Measurements from ENCODE around the gene UBE4B.
A peak's percentile ranks its signal among the peaks of the same experiment; 100 is the strongest.
"Not testable (repeated sequence)": the region's sequence is repeated elsewhere in the genome, so short reads cannot be mapped to it uniquely, and the experiment has no call there.

UBE4B gene

DNA sequence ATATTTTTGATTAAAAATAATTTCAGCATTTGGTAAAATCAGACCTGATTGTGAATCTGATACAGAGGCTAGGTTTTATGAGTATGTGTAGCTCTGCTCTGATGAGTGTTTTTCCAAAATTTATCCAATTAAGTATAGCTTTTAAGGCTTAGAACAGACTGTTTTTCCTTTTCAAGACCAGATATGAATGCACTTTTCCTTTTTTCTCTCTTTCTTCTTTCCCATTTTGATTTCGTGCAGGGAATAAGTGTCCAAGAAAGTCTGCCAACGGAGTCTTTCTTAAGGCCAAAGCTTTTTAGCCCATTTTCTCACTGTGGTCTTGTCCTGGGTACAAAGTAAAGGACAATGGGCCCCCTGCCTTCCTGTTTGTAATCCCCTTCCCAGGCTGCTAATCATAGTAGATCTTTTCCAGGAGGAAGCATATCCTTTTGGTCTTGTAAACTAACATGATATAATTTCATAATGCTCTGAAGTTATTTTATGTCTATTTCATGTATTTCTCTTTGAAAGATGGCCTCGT, 180.5 kb downstream of the UBE4B start:
- DNase-seq, result no peak

DNA sequence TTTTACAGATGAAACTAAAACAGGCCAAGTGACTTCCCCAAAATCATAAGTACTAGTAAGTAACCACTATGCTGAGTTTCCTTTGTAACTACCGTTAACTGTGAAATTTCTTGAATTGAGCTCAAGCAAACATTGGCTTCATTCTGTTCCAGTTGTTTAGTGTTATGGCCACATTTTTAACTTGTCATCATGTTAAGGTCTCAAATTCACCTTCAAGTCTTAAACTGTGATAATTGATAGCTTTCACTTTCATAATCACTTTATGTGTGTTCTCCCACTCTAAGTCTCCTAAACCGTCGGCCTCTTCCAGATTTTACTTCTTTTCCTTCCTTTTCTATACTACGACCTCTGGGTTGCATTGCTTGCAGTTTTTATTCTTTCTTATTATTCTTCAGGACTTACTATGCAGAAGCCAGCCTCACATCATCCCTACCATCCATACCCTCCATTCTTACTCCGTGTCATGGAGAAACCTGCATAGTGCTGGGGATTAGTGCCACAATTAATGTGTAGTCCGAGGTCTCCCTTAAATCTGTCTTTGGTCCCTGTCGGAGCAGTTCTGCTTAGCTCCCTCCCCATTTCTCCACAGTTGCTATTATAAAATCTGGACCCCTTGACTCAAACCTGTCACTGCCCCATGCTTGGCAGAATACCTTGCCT, 183.5 kb downstream of the UBE4B start:
- DNase-seq, result no peak

DNA sequence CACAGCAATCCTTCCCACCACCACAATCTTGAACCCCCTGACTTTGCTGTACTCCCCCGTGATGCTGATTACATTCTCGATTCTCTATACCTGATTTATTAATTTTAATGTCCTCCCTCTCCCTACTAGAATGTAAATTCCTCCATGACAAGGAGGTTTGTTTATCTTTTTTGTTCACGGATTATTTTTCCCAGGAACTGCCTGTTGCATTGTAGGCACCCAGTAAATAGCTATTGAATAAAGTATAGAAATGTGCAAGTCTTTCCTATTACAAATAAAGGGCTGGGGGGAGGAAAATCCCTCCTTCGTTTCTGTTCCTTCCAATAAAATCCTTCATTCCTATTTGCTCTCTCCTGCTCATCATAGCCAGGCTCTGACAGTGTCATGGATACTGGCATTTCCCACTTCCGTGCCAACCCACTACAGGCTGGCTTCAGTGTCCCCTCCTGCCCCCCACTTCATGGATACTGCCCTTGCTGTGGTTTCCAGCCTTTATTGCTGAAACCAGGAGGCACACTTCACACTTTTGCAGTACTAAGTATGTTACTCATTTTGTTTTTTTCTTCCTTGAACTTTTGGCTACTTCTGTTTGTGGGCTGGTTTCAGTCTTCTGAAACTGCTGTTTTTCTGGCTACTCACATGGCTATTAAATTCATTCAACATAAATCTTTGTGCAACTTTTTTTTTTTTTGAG, 185.1 kb downstream of the UBE4B start:
- DNase-seq, result no peak

DNA sequence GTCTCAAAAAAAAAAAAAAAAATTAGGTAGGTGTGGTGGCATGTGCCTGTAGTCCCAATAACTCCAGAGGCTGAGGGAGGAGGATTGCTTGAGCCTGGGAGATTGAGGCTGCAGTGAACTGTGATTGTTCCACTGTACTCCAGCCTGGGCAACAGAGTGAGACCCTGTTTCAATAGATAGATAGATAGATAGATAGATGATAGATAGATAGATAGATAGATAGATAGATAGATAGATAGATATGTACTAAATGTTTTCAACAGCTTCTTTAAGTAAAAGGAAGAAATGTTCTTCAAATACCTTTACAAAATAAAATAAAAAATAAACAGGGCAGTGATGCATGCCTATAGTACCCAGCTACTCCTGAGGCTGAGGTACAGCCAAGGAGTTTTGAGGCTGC, 187.4 kb downstream of the UBE4B start:
- no peak for DNase-seq

DNA sequence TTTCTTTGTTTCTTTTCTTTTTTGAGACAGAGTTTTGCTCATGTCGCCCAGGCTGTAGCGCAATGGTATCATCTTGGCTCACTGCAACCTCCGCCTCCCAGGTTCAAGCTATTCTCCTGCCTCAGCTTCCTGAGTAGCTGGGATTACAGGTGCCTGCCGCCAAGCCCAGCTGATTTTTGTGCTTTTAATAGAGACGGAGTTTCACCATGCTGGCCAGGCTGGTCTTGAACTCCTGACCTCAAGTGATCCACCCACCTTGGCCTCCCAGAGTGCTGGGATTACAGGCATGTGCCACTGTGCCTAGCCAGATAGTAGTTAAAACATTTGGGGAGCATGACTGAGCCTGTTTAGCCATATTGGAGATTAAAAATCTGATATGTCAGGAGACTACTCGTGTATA, 187.9 kb downstream of the UBE4B start:
- not testable (repeated sequence) for DNase-seq

DNA sequence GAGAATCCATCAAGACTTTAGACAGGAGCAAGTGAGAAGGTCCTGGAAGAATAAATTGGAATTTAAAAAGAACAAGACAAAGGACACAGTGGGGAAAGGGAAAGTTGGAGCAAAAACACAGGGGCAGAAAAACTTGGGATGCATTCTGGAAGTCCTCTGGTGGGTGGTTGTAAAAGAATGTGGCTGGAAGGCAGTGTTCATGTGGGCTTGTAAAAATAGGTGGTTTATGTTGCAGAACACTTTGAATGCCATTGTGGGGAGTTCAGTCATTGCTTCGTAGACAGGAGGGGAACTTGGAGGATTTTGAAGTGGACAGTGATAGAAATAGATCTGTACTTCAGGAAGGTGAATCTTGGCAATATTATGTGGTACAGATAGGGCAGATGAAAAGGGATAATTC, 192.8 kb downstream of the UBE4B start:
- DNase-seq, result peak; percentile 14

DNA sequence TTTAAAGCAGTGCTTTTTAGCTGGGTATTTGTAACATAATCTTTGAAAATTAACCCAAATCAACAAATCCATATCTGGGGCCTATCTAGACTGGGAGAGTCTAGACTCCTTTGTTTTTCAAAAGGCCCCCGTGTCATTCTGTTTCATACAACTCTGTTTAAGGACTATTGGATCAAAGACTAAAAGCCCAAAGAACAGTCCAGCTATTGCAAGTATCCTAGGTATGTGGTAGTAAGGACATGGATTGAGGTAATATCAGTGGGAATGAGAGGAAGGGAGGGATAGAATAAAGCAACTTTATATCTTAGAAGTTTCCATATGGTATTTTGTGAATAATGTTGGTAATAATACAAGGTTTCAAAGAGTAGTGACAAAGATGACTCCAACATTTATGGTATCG, 195.8 kb downstream of the UBE4B start:
- peak; percentile 25 for DNase-seq

DNA sequence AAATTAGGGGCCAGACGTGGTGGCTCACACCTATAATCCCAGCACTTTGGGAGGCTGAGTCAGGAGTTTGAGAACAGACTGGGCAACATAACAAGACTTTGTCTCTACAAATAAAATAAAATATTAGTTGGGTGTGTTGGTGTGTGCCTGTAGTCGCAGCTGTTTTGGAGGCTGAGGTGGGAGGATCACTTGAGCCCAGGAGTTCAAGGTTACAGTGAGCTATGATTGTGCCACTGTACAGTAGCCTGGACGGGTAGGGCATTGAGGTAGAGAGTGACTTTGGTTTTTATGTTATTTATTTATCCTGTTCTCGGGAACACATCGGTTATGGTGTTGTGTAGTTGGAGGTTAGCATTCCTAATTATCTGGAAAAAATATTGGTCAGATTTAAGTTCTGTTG, 197.1 kb downstream of the UBE4B start:
- DNase-seq, result no peak

All from fibroblast of upper back skin (primary cell).